ENCODE measurements around the gene MBOAT1. TPM values are rescaled to one million over a fixed set of nuclear protein-coding genes. Genes with fewer than 3 reads are reported as not detected.

MBOAT1 gene
- total RNA-seq, 1 donor from 2014 or later = 14.8 TPM

GRCh38 chr6:20102397-20103073 lies 109.7 kb downstream of the MBOAT1 start:
- DNase-seq (ENCODE audit: low read depth in 2 of 2) = no peak

- no peak for DNase-seq (ENCODE audit: low read depth in 2 of 2)
Measured at GRCh38 chr6:20099156-20099555, 113.1 kb downstream of the MBOAT1 start.

GRCh38 chr6:20098267-20098876 lies 113.9 kb downstream of the MBOAT1 start:
- no peak for DNase-seq (ENCODE audit: low read depth in 2 of 2)

GRCh38 chr6:20096536-20096935 lies 115.7 kb downstream of the MBOAT1 start:
- no peak for DNase-seq (ENCODE audit: low read depth in 2 of 2)

GRCh38 chr6:20095436-20095835 lies 116.8 kb downstream of the MBOAT1 start:
- DNase-seq (ENCODE audit: low read depth in 2 of 2) = no peak

GRCh38 chr6:20092071-20092566 lies 120.2 kb downstream of the MBOAT1 start:
- peak; percentile 43 to 58 for DNase-seq (ENCODE audit: low read depth in 2 of 2)

GRCh38 chr6:20086992-20087391 lies 125.3 kb downstream of the MBOAT1 start:
- DNase-seq (ENCODE audit: low read depth in 2 of 2) = no peak

- no peak for DNase-seq (ENCODE audit: low read depth in 2 of 2)
Measured at GRCh38 chr6:20085817-20086216, 126.5 kb downstream of the MBOAT1 start.

GRCh38 chr6:20084411-20084810 lies 127.9 kb downstream of the MBOAT1 start:
- no peak for DNase-seq (ENCODE audit: low read depth in 2 of 2)

- DNase-seq (ENCODE audit: low read depth in 2 of 2) = no peak
Measured at GRCh38 chr6:20071998-20072397, 140.3 kb downstream of the MBOAT1 start.

- DNase-seq (ENCODE audit: low read depth in 2 of 2) = no peak
Measured at GRCh38 chr6:20070047-20070446, 142.2 kb downstream of the MBOAT1 start.

- DNase-seq (ENCODE audit: low read depth in 2 of 2) = peak; percentile 26 to 31
Measured at GRCh38 chr6:20069021-20069522, 143.2 kb downstream of the MBOAT1 start.

- DNase-seq (ENCODE audit: low read depth in 2 of 2) = no peak
Measured at GRCh38 chr6:20068421-20068988, 143.8 kb downstream of the MBOAT1 start.

GRCh38 chr6:20061952-20062351 lies 150.3 kb downstream of the MBOAT1 start:
- no peak for DNase-seq (ENCODE audit: low read depth in 2 of 2)

GRCh38 chr6:20060252-20060651 lies 152.0 kb downstream of the MBOAT1 start:
- no peak for DNase-seq (ENCODE audit: low read depth in 2 of 2)

GRCh38 chr6:20058912-20059311 lies 153.4 kb downstream of the MBOAT1 start:
- DNase-seq (ENCODE audit: low read depth in 2 of 2) = no peak

GRCh38 chr6:20058121-20058905 lies 154.0 kb downstream of the MBOAT1 start:
- DNase-seq (ENCODE audit: low read depth in 2 of 2) = no peak

GRCh38 chr6:20056350-20056992 lies 155.8 kb downstream of the MBOAT1 start:
- peak in 1 of 2 donors; percentile 55 for DNase-seq (ENCODE audit: low read depth in 2 of 2)

GRCh38 chr6:20055916-20056315 lies 156.4 kb downstream of the MBOAT1 start:
- DNase-seq (ENCODE audit: low read depth in 2 of 2) = no peak
